Astrocyte (in vitro differentiated cells and primary cell): Measurements from ENCODE around the gene SCN1B. TPM values are rescaled to one million over a fixed set of nuclear protein-coding genes. Genes with fewer than 3 reads are reported as not detected.

Source experiments
- DNase-seq: peaks from one replicate; pipeline ENCODE4 v3.0.0-alpha.2; 2010; ENCODE audit warnings: low read depth
- FAIRE-seq: peaks from 2 replicates; lab custom pipeline; 2011; peaks lifted over from hg19 to GRCh38; lab: Jason Lieb, UNC
- H2AFZ ChIP-seq: 2 replicates; pipeline ENCODE4 v1.6.0; 2012; ENCODE audit warnings: low read depth, low read length, inconsistent platforms
- H3K27ac ChIP-seq: 2 replicates; pipeline ENCODE4 v1.5.1; 2011; ENCODE audit warnings: low read depth, low read length, inconsistent platforms
- H3K27me3 ChIP-seq: 2 replicates; pipeline ENCODE4 v1.6.0; 2011; ENCODE audit warnings: low read length, inconsistent platforms; ENCODE audit not compliant: insufficient read depth
- H3K36me3 ChIP-seq: 2 replicates; pipeline ENCODE4 v1.5.1; 2011; ENCODE audit warnings: low read length, inconsistent platforms; ENCODE audit not compliant: insufficient read depth
- H3K4me1 ChIP-seq: 2 replicates; pipeline ENCODE4 v1.5.1; 2011; ENCODE audit warnings: low read length, inconsistent platforms; ENCODE audit not compliant: insufficient read depth
- H3K4me2 ChIP-seq: 2 replicates; pipeline ENCODE4 v1.6.0; 2012; ENCODE audit warnings: low read length, inconsistent platforms
- H3K4me3 ChIP-seq: 2 replicates; pipeline ENCODE4 v1.5.1; 2011; ENCODE audit warnings: low read depth, mild to moderate bottlenecking, low read length, inconsistent platforms; ENCODE audit not compliant: insufficient read depth
- H3K79me2 ChIP-seq: 2 replicates; pipeline ENCODE4 v1.6.0; 2012; ENCODE audit warnings: mild to moderate bottlenecking, low read length, inconsistent platforms; ENCODE audit not compliant: insufficient read depth
- H3K9ac ChIP-seq: 2 replicates; pipeline ENCODE4 v1.6.0; 2012; ENCODE audit warnings: mild to moderate bottlenecking, low read length, inconsistent platforms
- H3K9me3 ChIP-seq: 2 replicates; pipeline ENCODE4 v1.5.1; 2012; ENCODE audit warnings: low read depth, mild to moderate bottlenecking, low read length, inconsistent platforms; ENCODE audit not compliant: insufficient read depth
- H4K20me1 ChIP-seq: 2 replicates; pipeline ENCODE4 v1.6.0; 2012; ENCODE audit warnings: low read length, inconsistent platforms; ENCODE audit not compliant: insufficient read depth
- H3K27ac Mint-ChIP-seq: one replicate; pipeline ENCODE4 v1.8.0; 2021; ENCODE audit warnings: mild to moderate bottlenecking, mixed read lengths; ENCODE audit not compliant: unreplicated experiment
- H3K27me3 Mint-ChIP-seq: one replicate; pipeline ENCODE4 v1.8.0; 2021; ENCODE audit warnings: low read depth, mixed read lengths; ENCODE audit not compliant: unreplicated experiment
- H3K36me3 Mint-ChIP-seq: one replicate; pipeline ENCODE4 v1.8.0; 2021; ENCODE audit warnings: low read depth, mixed read lengths; ENCODE audit not compliant: unreplicated experiment
- H3K4me1 Mint-ChIP-seq: one replicate; pipeline ENCODE4 v1.8.0; 2021; ENCODE audit warnings: low read depth, mixed read lengths; ENCODE audit not compliant: unreplicated experiment
- H3K4me3 Mint-ChIP-seq: one replicate; pipeline ENCODE4 v1.8.0; 2021; ENCODE audit warnings: mild to moderate bottlenecking, moderate library complexity, mixed read lengths; ENCODE audit not compliant: unreplicated experiment
- H3K9me3 Mint-ChIP-seq: one replicate; pipeline ENCODE4 v1.8.0; 2021; ENCODE audit warnings: mild to moderate bottlenecking, mixed read lengths; ENCODE audit not compliant: unreplicated experiment
- CTCF ChIP-seq: IDR thresholded peaks from 2 replicates; pipeline ENCODE4 v1.5.1; 2011; ENCODE audit warnings: low read depth, mild to moderate bottlenecking, inconsistent platforms, low read length, moderate library complexity; ENCODE audit not compliant: insufficient read depth
- EZH2 ChIP-seq: IDR thresholded peaks from 2 replicates; pipeline ENCODE4 v1.6.1; 2012; ENCODE audit warnings: mild to moderate bottlenecking, low read length, inconsistent platforms; ENCODE audit not compliant: insufficient read depth
- total RNA-seq: library from RNA; stranded (reverse); gene quantifications from 2 replicates; pipeline ENCODE4 v1.2.1, GENCODE V29; 2021

The SCN1B gene
- total RNA-seq, 1 donor from 2014 or later, result 3.0 TPM

GRCh38 chr19:35011091-35011689, 19.1 kb upstream of the SCN1B start:
- H3K27ac ChIP-seq, result no peak overlapping the region
- Mint-ChIP-seq H3K4me3 (no peak overlapping the region), H3K27ac (no peak overlapping the region), H3K36me3 (peaks cover 34% of the 10 kb centered on the region), H3K27me3 (no peaks in the 10 kb centered on the region), H3K4me1 (no peaks in the 10 kb centered on the region), H3K9me3 (peaks cover 3% of the 10 kb centered on the region)
- FAIRE-seq (no peak), DNase-seq (no peak)
- H3K4me2 ChIP-seq, result no peak overlapping the region
- peaks cover 14% of the 10 kb centered on the region for H3K36me3 ChIP-seq
- no peak overlapping the region for H3K9ac ChIP-seq
- H3K9me3 ChIP-seq, result peaks cover 2% of the 10 kb centered on the region
- TF ChIP-seq CTCF (no peak), EZH2 (no peak)
- peaks cover 43% of the 10 kb centered on the region for H4K20me1 ChIP-seq
- peaks cover 22% of the 10 kb centered on the region for H3K79me2 ChIP-seq
- peaks cover 8% of the 10 kb centered on the region for H3K4me1 ChIP-seq
- H2AFZ ChIP-seq, result no peak overlapping the region
- H3K4me3 ChIP-seq, result no peak overlapping the region
- no peaks in the 10 kb centered on the region for H3K27me3 ChIP-seq

GRCh38 chr19:35011737-35012682, 18.3 kb upstream of the SCN1B start:
- Histone ChIP-seq H3K4me1 (no peaks in the 10 kb centered on the region), H3K9me3 (peaks cover 2% of the 10 kb centered on the region), H3K4me3 (no peak overlapping the region), H3K9ac (no peak overlapping the region), H3K27ac (no peak overlapping the region), H2AFZ (no peak overlapping the region), H3K27me3 (no peaks in the 10 kb centered on the region), H4K20me1 (peaks cover 35% of the 10 kb centered on the region), H3K4me2 (no peak overlapping the region), H3K36me3 (peaks cover 14% of the 10 kb centered on the region), H3K79me2 (peaks cover 15% of the 10 kb centered on the region)
- Mint-ChIP-seq H3K36me3 (peaks cover 27% of the 10 kb centered on the region), H3K4me1 (no peaks in the 10 kb centered on the region), H3K4me3 (no peak overlapping the region), H3K9me3 (peaks cover 3% of the 10 kb centered on the region), H3K27ac (peak overlapping the region; percentile 34), H3K27me3 (no peaks in the 10 kb centered on the region)
- DNase-seq (no peak), FAIRE-seq (no peak)
- no peak for TF ChIP-seq EZH2
- TF ChIP-seq CTCF, result no peak
